Measurements from ENCODE around the gene RANGAP1. TPM values are rescaled to one million over a fixed set of nuclear protein-coding genes. Genes with fewer than 3 reads are reported as not detected.

Gene RANGAP1
- total RNA-seq, 1 donor from 2014 or later, result 56.4 TPM

DNA sequence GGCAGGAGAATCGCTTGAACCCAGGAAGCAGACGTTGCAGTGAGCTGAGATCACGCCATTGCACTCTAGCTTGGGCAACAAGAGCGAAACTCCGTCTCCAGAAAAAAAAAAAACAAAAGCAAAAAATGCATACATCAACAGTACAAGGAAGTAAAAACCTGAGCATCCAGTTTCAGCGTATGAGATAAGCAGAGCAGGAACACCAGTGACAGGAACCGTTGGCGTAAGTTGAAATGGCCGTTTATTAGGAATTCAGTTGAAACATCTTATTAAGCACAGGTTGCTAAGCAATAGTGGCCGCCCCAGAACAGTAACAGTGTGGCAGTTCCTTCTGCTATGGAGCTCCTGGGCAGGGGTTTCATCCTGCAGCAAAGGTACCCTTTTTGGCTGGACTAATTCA lies 84.8 kb downstream of the RANGAP1 start:
- Mint-ChIP-seq H3K27me3 (peaks cover 9% of the 10 kb centered on the region), H3K4me1 (peaks cover 25% of the 10 kb centered on the region), H3K9me3 (no peaks in the 10 kb centered on the region), H3K27ac (no peak overlapping the region), H3K36me3 (ENCODE audit: low read depth) (peaks cover 7% of the 10 kb centered on the region), H3K4me3 (no peak overlapping the region)
- intact Hi-C loops (cut with micrococcal nuclease), result no loop called here
- DNase-seq (no peak), ATAC-seq (ENCODE audit: low read depth) (no peak)
- ChIA-PET POLR2A (no interaction called here), CTCF (no interaction called here)
- TF ChIP-seq, protein P1, sequence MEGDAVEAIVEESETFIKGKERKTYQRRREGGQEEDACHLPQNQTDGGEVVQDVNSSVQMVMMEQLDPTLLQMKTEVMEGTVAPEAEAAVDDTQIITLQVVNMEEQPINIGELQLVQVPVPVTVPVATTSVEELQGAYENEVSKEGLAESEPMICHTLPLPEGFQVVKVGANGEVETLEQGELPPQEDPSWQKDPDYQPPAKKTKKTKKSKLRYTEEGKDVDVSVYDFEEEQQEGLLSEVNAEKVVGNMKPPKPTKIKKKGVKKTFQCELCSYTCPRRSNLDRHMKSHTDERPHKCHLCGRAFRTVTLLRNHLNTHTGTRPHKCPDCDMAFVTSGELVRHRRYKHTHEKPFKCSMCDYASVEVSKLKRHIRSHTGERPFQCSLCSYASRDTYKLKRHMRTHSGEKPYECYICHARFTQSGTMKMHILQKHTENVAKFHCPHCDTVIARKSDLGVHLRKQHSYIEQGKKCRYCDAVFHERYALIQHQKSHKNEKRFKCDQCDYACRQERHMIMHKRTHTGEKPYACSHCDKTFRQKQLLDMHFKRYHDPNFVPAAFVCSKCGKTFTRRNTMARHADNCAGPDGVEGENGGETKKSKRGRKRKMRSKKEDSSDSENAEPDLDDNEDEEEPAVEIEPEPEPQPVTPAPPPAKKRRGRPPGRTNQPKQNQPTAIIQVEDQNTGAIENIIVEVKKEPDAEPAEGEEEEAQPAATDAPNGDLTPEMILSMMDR (IDR thresholded peaks at IDR 0.05), result no peak

DNA sequence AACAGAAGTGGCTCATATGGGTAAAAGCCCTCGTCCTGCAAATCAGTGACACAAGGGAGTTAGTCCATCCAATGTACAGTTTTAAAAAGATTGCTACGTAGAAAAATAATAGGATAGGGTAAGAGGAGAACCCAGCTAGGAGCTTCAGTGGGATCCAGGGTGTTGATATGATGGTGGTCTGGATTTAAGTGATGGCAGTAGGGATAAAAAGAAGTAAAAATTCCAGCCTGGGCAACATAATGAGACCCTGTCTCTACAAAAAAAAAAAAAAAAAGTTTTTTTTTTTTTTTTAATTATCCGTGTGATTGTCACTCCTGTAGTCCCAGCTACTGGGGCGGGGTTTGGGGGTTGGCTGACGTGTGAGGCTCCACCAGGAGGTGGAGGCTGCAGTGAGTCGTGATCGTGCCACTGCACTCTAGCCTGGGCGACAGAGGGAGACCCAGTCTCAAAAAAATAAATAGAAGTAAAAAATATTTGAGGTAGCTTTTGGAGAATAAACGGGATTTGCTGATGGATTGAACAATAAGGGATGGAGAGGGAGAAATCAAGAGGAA lies 87.9 kb downstream of the RANGAP1 start:
- CTCF ChIA-PET, result interaction anchor here (1.4 kb wide), 1 partner anchor 40 kb away, joined by 5 read pairs; no protein-coding TSS in a partner anchor
- TF ChIP-seq, protein P1 (IDR thresholded peaks at IDR 0.05), result no peak
- peak; percentile 49 for ATAC-seq (ENCODE audit: low read depth)
- H3K9me3 Mint-ChIP-seq, result no peaks in the 10 kb centered on the region
- H3K4me3 Mint-ChIP-seq, result peak overlapping the region; percentile 89
- H3K27me3 Mint-ChIP-seq, result peaks cover 5% of the 10 kb centered on the region
- intact Hi-C loops (cut with micrococcal nuclease), result no loop called here
- no peaks in the 10 kb centered on the region for H3K36me3 Mint-ChIP-seq (ENCODE audit: low read depth)
- POLR2A ChIA-PET, result interaction anchor here (0.6 to 2.1 kb wide), 8 partner anchors 20 to 1018 kb away, joined by 3 to 13 read pairs (median 7); partner anchors contain the start of gene ZC3H7B
- no peak overlapping the region for H3K27ac Mint-ChIP-seq
- H3K4me1 Mint-ChIP-seq, result peaks cover 8% of the 10 kb centered on the region
- no peak for DNase-seq

DNA sequence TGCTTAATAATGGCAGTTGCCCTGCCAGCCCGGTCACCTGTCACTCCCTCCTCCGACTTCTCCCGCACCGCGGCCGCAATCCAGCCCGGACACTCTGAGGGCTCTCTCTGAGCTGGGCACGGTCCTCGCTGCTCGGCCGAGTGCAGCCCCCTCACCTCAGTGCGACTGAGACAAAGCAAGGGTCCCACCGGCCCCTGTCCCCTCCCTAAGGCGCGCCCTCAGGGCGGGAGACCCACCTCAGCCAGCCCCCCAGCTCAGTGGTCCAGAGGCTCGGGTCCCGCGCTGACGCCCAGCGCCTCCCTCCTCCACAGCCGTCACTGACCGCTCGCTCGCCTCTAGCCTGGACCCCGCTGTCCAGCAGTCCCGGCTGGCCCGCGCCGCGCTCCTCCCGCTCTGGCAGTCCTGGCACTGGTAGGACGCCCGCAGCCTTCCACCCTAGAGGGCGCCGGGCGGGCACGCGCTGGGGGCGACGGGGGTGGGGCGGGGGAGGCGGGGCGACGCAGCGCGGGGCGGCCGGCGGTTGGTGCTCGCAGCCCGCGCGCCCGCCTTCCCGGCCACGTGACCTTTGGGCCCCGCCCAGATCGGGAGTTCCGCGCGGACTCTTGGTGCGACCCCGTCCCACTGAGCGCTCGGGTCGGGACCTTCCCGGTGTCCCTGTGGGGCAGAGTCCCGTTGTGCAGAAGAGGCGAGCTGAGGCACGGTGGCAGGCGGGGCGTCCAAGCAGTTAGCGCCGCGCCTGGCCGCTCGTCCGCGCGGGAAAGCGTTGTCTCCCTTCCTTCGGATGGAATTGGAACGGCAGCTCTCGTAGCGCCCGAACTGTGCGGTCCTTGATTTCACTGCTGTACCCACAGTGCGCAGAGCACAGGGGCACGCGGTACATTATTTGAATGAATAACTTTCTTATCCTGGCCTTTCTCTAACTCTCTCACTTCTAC lies 88.7 kb downstream of the RANGAP1 start:
- no peak overlapping the region for H3K27ac Mint-ChIP-seq
- no peaks in the 10 kb centered on the region for H3K36me3 Mint-ChIP-seq (ENCODE audit: low read depth)
- ChIA-PET POLR2A (interaction anchor here (0.6 to 2.1 kb wide), 4 partner anchors 40 to 1017 kb away, joined by 3 to 8 read pairs (median 6); no protein-coding TSS in a partner anchor), CTCF (interaction anchor here (1.4 kb wide), 1 partner anchor 40 kb away, joined by 5 read pairs; no protein-coding TSS in a partner anchor)
- TF ChIP-seq, protein P1 (IDR thresholded peaks at IDR 0.05), result no peak
- peaks cover 8% of the 10 kb centered on the region for H3K4me1 Mint-ChIP-seq
- H3K9me3 Mint-ChIP-seq, result no peaks in the 10 kb centered on the region
- DNase-seq (peak; percentile 89), ATAC-seq (ENCODE audit: low read depth) (peak; percentile 92)
- intact Hi-C loops (cut with micrococcal nuclease), result loop anchor here (1.0 to 2.0 kb wide), 2 partner anchors 8 to 183 kb away; partner anchors contain the start of genes L3MBTL2 and TEF
- H3K27me3 Mint-ChIP-seq, result peaks cover 4% of the 10 kb centered on the region
- H3K4me3 Mint-ChIP-seq, result peak overlapping the region; percentile 89

Other genes with a start within 250 kb of the RANGAP1 start
- gene EP300, start 193.6 kb downstream of the RANGAP1 start, total RNA-seq, result 131 and 159 TPM in 2 replicates
- 39.9 and 42.3 TPM in 2 replicates for gene L3MBTL2, start 80.9 kb downstream of the RANGAP1 start, total RNA-seq
- gene CHADL, start 45.3 kb downstream of the RANGAP1 start, total RNA-seq, result 0.10 TPM in 1 of 2 replicates, not detected in the other
- 54.0 and 58.2 TPM in 2 replicates for gene ZC3H7B, start 15.3 kb upstream of the RANGAP1 start, total RNA-seq
- 5.1 and 5.2 TPM in 2 replicates for gene TEF, start 95.8 kb upstream of the RANGAP1 start, total RNA-seq
- 53.7 and 60.3 TPM in 2 replicates for gene TOB2, start 160.6 kb upstream of the RANGAP1 start, total RNA-seq
- 47.4 and 54.0 TPM in 2 replicates for gene PHF5A, start 182.5 kb upstream of the RANGAP1 start, total RNA-seq
- gene ACO2, start 182.9 kb upstream of the RANGAP1 start, total RNA-seq, result 152 and 153 TPM in 2 replicates

Measured in activated B cell treated with CpG ODN at 0.5 μM for 24 hours (primary cell).